GM21515 (cell line): ENCODE measurements around the gene FIBCD1.

ENCODE experiments used
- ATAC-seq: cut with Tn5 transposase; IDR thresholded peaks from one replicate; pipeline ENCODE4 v1.9.1; 2021; ENCODE audit not compliant: unreplicated experiment

Gene FIBCD1

DNA sequence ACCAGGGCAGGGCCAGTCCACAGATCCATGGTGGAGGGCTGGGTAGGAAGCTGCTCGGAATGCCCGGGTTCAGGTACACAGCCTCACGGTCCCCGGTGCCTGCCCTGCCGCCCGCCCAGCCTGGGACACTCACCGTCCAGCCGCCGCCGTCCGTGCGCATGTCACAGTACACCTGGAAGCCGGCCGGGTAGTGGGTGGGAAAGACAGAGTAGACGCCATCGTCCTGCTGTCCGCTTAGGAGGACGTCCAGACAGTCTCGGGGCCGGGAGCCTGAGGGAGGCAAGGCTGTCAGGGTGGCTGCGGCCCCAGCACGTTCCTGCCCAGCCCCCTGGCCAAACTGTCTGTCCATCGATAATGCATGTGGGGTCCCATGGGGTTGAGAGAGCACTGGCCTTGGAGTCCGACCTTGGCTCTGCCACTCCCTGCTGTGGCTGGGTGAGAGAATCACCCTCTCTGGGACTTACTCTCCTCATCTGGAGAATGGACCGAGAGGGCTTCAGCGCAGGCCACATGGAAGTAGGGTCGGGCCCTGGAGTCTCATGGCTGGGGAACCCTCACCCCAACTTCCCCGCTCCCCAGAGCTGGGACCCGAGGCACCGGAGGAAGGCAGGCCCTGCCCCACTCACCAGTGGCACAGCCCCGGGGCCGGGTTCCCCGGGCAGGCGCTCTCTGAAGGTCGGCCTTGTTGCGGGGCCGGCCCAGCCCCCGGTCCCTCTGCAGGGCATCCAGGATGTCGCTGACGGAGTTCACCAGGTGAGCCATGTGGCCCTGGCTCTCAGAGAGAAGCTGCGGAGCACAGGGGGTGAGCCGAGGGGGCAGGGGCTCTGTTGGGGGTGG lies 15.2 kb downstream of the FIBCD1 start:
- no peak for ATAC-seq

DNA sequence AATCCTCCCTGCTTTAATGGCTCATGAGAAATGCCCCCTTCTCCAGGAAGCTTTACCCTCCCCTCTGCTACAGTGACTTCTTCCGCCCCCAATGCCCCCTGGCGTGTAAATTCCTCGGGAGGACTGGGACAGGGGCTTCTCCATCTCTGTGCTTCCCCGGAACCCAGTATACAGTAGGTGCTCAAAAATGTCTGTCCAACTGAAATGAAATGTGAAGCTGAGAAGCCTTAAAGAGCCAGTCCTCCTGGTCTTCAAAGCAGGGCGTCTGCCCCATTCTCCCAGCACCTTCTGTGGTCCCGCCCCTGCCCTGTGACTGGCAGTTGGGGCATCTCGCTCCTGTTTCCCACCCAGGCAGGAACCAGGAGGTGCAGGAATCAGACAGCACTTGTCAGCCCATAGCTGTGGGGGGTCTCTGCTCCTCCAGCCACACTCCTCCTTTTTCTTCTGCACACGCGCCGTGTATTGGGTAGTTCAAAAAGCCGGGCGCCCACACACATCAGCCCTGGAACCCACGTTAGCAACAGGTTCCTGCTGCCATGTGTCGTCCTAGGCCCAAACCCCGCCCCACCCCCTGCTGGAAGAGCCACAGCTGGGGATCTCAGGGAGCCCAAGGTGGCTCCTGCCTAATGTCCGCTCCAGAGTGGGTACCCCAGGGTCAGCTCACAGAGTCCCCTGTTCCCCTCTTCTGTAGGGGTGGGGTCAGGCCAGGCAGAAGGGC lies 16.0 kb downstream of the FIBCD1 start:
- ATAC-seq = no peak

DNA sequence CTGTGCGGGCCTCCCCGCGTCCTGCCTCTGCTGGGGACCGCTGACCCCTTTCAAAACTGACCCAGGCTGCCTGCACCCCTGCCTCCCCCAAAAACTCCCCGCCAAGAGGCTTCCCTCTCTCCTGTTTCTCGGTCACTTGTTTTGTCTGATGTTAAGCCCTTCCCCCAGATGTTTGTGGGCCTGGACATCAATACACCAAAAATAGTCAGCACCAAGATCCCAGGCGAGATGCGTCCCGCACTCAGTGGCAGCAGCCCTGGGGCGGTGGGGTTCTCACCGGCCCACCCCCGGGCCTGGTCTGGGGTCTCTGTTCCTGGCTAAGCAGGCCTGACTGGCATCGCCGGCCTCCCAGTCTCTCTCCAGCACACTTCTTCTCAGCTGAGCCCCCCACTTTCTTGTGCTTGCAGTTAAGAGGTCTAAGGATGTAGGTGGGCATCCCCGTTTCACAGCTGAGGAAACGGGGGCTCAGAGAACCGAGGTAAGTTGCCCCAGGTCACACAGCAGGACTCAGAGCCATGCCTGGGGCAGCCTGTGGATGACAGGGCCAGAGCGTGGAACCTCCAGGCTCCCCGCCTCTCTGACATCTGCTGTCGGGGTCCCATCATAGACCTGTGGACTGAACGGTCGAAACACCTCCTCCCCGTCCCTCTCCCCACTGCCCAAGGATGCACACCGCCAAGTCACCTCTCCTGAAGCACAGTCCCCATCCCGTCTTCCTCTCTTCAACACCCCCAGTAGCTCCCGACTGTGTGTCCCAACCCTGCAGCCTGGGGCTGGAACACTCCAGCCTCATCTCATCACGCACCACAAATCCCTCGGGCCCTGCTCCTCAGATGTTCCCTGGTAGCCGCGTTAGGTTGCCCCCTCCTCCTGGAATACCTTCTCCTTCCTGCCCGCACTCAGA lies 16.8 kb downstream of the FIBCD1 start:
- no peak for ATAC-seq

DNA sequence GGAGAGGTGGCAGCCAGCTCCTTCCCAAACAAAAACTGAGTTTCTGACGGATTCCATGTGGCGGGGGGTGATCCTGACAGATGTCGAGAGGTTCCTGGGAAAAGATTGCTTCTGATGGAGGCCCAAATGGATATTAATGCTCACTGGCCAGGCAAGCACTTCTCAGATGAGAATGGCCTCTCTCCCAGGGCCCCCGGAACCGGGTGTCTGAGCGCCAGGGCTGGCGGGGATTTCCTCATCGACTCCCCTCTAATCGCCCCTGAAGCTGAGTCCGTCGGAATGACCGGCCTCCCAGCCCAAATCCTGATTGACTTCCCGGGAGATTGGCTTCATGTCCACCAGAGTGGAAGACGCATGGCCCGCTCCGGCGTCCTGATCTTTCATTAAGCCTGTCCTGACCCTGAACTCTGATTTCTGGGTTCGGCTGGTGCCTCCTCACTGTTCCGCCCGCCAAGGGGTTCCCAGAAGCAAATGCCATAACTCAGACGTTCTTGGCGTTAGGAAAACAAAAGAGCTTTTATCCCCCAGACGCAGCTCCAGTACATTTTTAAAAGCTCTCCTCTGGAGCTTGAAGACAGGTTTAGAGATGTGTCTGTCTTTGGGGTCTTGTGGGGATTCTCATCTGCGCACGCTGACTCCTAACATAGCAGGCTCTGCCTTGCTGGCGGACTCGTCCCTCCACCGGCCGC lies 17.6 kb downstream of the FIBCD1 start:
- no peak for ATAC-seq

DNA sequence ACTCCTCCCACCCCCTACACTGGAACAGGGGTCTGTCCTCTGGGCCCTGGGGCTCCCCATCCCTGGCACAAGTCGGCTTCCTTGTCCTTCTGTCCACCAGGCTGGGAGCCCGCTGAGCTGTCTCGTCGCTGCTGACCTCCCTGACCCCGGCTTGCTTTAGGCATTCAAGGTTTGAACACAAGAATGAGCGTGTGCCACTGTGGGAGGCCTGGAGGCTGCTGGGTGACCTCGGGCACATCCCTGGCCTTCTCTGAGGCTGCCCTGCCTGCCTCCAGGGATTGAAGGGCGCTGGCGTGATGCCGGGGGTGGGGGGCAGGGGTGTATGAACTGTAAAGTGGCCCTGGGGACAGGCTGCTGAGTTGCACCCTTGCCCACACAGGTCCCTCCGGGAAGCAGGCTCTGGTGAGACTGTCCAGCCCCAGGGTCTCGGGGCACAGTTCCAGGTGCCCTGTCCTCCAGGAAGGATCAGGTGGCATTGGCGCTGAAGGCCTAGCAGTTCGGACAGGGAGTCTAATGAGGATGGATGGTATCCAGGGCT lies 18.2 kb downstream of the FIBCD1 start:
- no peak for ATAC-seq

DNA sequence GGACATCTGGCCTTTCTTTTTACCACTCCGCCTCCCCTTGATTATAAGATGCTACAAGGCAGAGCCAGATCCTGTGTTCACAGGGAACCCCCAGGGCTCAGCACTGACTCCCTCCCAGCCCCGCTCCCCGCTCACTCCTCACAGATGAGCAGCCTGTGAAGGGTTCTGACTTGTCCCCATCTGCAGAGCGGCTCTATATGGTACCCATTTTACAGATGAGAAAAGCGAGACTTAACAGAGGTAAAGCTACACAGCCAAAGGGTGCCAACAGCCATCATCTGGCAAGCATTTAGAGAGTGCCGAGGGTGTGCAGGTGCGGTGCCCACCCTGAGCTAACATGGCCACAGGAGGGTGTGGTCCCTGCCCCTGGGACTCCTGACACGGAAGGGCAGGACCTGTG lies 18.8 kb downstream of the FIBCD1 start:
- ATAC-seq = no peak

DNA sequence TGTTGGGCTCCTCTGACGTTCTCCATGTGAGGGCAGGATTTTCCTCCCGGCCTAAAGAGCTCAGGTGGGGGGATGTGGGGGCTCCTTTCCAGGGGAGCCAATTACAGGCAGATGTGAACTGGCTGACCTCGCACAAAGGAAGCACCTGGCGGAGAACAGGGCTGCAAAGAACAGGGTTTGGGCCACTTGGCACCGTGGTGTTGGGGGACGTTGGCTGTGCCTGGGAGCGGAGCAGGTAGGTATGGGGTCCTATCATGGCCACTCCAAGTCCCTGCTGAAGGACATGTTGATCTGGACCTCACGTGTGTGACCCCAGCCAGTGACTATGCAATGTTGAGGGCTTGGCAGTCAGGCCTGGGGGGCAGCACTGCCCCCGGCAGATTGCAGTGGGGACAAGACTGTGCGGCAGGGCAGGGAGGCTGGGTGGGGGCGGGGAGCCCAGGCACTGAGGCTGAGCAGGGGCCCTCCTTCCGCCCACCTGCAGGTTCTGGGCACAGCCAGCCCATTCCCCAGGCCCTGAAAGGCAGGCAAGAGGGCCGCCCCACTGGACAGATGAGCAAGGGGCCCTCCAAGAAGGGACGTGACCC lies 19.4 kb downstream of the FIBCD1 start:
- no peak for ATAC-seq

DNA sequence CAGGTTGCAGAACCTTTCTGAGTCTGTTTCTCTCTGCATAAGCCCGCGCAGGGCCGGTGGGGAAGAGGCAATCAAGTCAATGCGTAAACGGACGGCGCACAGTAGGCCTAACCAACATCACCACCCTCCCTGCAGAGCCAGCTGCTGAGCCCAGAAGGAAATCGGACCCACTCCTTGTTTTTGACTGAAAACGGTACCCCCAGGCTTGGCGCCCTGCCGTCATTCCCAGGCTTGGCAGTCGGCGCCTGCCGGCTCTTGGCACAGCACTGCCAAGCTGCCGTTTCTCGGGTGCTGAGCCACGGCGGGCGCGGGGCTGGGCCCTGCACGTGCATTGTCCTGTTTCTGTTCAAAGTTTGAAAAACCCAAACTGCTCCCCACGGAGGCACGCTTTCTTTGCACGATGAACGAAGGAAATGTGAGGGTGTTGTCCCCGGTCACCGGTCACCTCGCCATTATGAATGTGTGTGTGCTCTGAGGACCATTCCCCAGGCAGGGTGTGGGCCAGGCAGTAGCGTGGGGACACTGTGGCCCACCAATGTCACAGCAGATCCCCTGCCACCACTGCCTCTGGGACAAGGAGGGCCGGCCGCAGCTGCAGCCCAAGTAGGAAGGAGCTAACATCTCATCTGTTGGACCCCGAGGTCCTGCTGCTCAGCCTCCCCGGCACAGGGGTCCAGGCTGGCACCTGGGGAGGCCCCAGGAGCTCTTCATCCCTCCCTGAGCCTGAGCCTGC lies 20.1 kb downstream of the FIBCD1 start:
- no peak for ATAC-seq

DNA sequence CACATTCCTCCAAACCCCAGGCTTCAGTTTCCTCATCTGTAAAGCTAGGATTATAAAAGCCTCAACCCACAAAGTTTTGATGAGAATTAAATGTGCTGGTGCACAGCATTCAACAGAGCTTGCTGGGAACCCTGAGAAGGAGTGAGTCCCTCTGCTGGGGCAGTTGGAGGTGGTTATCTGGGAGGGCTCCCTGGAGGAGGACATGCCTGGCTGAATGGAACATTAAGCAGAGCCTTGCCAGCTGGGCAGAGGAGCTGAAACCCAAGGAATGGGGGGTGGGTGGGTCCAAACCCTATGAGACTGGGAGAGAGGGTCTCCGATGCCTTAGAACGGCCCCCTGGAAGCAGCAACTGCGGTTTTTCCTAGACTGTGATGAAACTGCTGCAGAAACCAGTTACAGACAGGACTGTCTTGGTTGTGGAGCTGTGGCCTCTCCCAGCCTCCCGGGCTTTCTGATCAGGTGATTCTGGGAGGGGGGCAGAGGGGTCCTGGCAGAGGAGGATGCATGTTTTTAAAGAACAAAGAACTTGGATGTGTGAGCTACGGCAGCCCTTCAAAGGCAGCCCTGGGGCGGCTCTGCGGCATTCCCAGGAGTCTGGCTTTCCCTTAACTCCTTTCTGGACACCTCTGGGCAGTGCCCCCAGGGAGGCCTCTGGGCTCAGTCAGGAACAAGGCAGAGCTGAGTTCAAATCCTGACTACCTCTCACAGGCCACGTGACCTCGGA lies 20.8 kb downstream of the FIBCD1 start:
- no peak for ATAC-seq

DNA sequence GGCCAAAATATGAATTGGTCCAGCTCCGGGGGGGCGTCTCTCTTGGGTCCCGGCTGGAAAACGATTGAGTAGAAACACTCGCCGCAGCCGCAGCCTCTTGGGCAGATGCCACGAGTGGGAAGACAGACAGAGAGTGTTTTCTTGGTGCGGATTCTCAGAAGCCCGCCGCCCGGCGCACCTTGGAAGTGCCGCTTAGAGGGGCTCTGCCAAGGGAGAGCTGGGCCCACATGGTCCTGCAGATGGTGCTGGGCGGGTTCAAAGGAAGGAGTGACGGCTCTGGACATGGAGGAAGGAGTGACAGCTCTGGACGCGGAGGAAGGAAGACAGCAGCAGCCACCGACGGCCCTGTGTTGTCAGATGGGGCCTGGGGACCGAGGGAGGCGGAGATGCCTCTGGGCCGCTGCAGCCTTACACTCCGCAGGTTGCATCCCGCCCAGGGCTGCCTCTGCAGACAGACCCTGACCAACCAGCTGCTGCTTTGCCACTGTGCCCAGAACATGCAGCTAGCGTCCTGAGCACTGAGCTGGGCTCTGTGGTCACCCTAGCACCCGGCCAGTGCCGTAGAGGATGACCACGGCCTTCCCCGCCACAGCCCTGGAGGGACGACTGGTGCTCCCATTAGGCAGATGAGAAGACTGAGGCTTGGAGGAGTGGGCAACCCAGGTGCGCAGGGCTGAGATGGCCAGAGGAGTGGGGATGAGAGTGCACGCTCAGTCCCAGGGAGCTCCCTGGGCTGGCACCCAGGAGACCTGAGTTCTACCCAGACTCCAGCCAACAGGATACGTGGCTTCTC lies 21.7 kb downstream of the FIBCD1 start:
- no peak for ATAC-seq

DNA sequence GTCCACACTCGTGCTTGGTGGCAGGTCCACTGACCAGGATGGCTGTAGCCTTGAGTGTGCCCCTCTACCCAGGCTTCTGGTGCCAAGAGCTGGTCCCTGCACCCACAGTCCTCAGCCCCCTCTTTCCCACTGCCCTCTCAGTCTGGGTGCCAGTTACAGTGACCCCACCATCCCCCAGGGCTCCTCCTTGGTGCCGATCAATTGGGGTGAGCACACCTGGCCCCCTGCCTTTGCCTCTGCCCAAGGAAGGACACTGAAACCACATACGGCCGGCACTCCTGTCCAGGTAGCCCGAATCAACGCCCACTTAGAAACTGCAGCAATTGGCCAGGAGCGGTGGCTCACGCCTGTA lies 24.0 kb downstream of the FIBCD1 start:
- no peak for ATAC-seq

DNA sequence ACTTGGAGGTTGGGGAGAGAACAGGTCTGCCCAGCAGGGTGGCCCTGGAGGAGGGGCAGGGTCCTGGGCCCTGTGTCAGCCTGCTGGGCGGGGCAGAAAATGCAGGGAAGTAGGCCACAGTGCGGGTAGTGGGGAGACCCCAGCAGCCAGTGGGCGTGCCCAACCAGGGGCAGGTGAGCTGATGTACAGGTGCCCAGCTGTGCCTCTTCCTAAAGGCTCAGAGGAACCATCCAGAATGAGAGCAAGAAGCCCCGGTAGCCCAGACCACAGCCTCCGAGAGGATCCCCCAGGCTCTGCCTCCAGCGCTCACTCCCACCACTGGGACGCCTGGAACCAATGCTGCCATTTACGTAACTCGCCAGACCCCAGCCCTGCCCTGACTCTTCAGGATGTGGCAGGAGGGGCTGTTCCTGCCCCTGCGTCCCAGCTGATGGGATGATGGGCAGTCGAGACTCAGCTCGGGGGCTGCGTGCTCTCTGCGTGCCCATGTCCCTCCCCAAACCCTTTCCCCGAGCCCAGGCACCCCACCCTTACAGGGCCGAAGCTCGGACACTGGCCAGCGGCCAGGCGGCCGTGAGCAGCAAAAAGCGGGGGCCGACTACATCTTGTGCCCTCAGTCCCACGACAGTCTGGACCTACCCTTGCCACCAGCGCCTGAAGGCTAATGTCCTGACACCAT lies 24.5 kb downstream of the FIBCD1 start:
- ATAC-seq = no peak

DNA sequence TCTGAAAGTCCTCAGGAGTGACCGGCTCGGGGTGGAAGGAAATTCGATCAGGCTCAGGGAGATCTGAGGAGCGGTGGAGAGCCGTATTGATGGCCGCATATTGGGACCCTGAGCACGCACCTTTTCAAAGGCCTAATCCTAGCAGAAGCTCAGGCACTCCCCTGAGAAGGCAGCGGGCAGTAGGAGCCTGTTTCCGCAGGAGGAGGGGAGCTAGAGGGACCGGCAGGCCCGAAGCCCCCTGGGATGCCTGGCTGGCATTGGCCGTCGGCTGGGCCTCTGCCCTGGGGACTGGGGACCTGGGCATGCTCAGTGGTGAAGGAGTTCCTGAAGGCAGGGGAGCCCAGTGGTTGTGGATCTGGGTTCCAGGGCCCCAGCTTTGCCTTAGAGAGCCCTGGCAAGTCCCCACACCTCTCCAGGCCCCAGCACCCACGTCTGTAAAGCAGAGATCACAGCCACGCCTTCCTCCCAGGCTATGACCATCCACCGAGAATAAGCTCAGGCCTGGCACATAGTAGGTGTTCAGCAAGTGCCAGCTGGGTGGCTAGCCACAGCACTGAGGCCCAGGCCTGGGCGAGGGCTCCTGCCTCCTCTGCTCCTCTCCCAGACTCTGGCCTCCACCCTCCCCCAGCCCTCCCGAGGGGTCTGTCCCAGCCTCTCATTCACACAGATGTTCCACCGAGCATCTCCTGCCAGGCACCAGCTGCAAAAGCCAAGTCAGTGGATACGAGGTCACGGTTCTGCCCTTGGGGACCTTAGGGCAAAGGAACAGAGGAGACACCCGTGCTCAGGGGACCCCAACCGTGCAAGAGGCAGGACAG lies 25.2 kb downstream of the FIBCD1 start:
- ATAC-seq = no peak

DNA sequence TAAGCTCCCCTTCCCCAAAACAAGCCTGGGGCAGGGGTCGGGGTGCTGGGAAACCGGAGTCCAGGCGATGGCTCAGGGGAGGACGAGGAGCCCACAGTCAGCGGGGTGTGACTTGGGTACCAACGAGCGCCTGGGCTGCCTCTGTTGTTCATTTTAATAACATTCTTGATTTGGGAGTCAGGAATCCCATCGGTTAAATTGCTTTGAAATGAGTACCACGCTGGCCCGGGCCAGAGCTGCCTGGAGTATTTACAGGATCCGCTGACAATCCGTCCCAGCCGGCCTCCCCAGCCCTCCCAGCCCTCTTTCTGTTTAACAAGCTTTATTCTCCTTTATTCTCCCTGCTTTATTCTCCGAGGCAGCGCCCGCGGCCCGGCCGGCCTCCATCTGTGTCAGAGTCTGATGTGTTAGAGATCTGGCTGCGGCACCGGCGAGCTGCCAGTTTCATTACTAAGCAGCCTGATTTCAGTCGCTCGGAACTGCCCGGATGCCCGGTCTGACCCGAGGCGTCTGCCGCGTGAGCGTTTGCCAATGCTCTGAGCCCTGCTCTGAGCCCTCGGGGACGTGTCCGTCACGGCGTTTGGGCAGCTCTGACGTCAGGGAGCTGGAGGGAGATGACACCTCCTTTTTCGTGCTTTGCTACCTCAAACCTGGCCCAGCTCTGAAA lies 26.0 kb downstream of the FIBCD1 start:
- no peak for ATAC-seq

DNA sequence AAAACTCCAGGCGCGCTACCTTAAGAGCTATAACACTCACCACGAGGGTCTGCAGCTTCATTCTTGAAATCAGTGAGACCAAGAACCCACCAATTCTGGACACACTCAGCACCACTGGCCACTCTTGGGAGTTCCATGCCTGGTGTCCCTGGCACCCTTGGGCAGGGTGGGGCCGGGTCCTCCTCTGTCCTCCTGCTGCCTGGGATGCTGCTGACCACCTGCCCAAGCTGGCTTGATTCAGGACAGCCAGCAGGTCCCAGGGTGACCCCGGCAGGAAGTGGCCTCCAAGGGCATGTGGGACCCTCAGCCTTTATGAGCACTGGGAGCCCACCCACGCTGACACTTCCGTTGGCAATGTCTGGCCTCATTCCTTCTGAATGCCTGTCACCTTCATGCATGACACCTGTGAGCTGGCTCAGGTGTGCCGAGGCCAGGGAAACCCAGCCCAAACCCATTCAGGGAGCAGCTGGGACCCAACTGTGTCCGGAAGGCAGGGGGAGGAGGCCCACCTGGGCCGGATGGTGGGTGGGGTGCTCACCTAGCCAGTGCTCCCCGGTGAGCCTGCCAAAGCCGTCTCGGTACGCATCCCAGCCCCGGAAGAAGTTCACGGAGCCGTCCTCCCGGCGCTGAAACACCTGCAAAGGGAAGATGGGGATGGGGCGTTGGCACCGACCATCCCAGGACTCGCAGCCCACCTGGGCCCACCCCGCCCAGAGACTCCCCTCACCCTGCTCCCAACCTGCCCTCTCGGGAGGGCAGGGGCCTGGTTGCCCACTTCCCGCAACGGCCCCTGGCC lies 27.6 kb downstream of the FIBCD1 start:
- no peak for ATAC-seq
